ENCODE measurements around the gene KLK8. TPM values are rescaled to one million over a fixed set of nuclear protein-coding genes. Genes with fewer than 3 reads are reported as not detected.

The KLK8 gene
- total and polyA plus RNA-seq, 4 donors, result not detected

GRCh38 chr19:51015691-51016267 lies 14.4 kb upstream of the KLK8 start:
- H3K9me3 ChIP-seq (ENCODE audit: control insufficient read depth in 4 of 4, low read length in 3 of 4), result no peaks in the 10 kb centered on the region
- 86% methylated on average over 19 of the region's 19 CpGs for WGBS
- peaks cover 0 to 13% (median 5%) of the 10 kb centered on the region in 4 donors for H3K4me1 ChIP-seq (ENCODE audit: control insufficient read depth in 4 of 4, insufficient read depth in 4 of 4, low read length in 3 of 4)
- no peak overlapping the region for H3K4me3 ChIP-seq (ENCODE audit: low read depth in 1 of 3, low read length in 3 of 3)
- TF ChIP-seq EGR1 (IDR thresholded peaks at IDR 0.05; ENCODE audit: low read depth in 2 of 2), result no peak
- no peak for TF ChIP-seq GABPA (IDR thresholded peaks at IDR 0.05 in 1 of 2, conservative IDR thresholded peaks at IDR 0.05 in 1 of 2)
- TF ChIP-seq JUND (IDR thresholded peaks at IDR 0.05), result no peak
- no peak for TF ChIP-seq FOXA1 (IDR thresholded peaks at IDR 0.05)
- no peak overlapping the region for H3K9ac ChIP-seq (ENCODE audit: low read depth in 1 of 2, low read length in 2 of 2)
- H3K27me3 ChIP-seq (ENCODE audit: control insufficient read depth in 4 of 4, insufficient read depth in 4 of 4, low read length in 3 of 4), result peaks cover 0 to 4% (median 3%) of the 10 kb centered on the region in 4 donors
- H3K27ac ChIP-seq (ENCODE audit: low read depth in 1 of 2, low read length in 2 of 2), result no peak overlapping the region
- DNase-seq (ENCODE audit: low spot score), result no peak
- no peaks in the 10 kb centered on the region for H3K36me3 ChIP-seq (ENCODE audit: control insufficient read depth in 4 of 4, insufficient read depth in 3 of 4, low read depth in 1 of 4, low read length in 3 of 4)

GRCh38 chr19:51014242-51014641 lies 12.8 kb upstream of the KLK8 start:
- Histone ChIP-seq H3K9ac (ENCODE audit: low read depth in 1 of 2, low read length in 2 of 2) (no peak overlapping the region), H3K4me1 (ENCODE audit: control insufficient read depth in 4 of 4, insufficient read depth in 4 of 4, low read length in 3 of 4) (peaks cover 0 to 7% (median 3%) of the 10 kb centered on the region in 4 donors), H3K27me3 (ENCODE audit: control insufficient read depth in 4 of 4, insufficient read depth in 4 of 4, low read length in 3 of 4) (peaks cover 0 to 4% (median 2%) of the 10 kb centered on the region in 4 donors), H3K4me3 (ENCODE audit: low read depth in 1 of 3, low read length in 3 of 3) (no peak overlapping the region), H3K9me3 (ENCODE audit: control insufficient read depth in 4 of 4, low read length in 3 of 4) (no peaks in the 10 kb centered on the region), H3K27ac (ENCODE audit: low read depth in 1 of 2, low read length in 2 of 2) (no peak overlapping the region), H3K36me3 (ENCODE audit: control insufficient read depth in 4 of 4, insufficient read depth in 3 of 4, low read depth in 1 of 4, low read length in 3 of 4) (no peaks in the 10 kb centered on the region)
- TF ChIP-seq HNF4A (conservative IDR thresholded peaks at IDR 0.05), result no peak
- TF ChIP-seq NR2F2 (IDR thresholded peaks at IDR 0.05), result no peak
- TF ChIP-seq YY1 (IDR thresholded peaks at IDR 0.05), result no peak
- no peak for TF ChIP-seq ATF3 (IDR thresholded peaks at IDR 0.05)
- TF ChIP-seq SP1 (IDR thresholded peaks at IDR 0.05), result no peak
- TF ChIP-seq TAF1 (conservative IDR thresholded peaks at IDR 0.05), result no peak
- TF ChIP-seq RXRA (IDR thresholded peaks at IDR 0.05), result no peak
- TF ChIP-seq RAD21 (IDR thresholded peaks at IDR 0.05), result no peak
- no peak for TF ChIP-seq JUND (IDR thresholded peaks at IDR 0.05)
- no peak for TF ChIP-seq CTCF (IDR thresholded peaks at IDR 0.05; ENCODE audit: low read depth, low read length, missing input control)
- TF ChIP-seq MAX (IDR thresholded peaks at IDR 0.05), result no peak
- WGBS, result 80% methylated on average over 6 of the region's 6 CpGs
- no peak for DNase-seq (ENCODE audit: low spot score)

GRCh38 chr19:51012661-51013190 lies 11.3 kb upstream of the KLK8 start:
- Histone ChIP-seq H3K4me3 (ENCODE audit: low read depth in 1 of 3, low read length in 3 of 3) (no peak overlapping the region), H3K4me1 (ENCODE audit: control insufficient read depth in 4 of 4, insufficient read depth in 4 of 4, low read length in 3 of 4) (peaks cover 0 to 7% (median 0%) of the 10 kb centered on the region in 4 donors), H3K9me3 (ENCODE audit: control insufficient read depth in 4 of 4, low read length in 3 of 4) (no peaks in the 10 kb centered on the region), H3K36me3 (ENCODE audit: control insufficient read depth in 4 of 4, insufficient read depth in 3 of 4, low read depth in 1 of 4, low read length in 3 of 4) (no peaks in the 10 kb centered on the region), H3K27ac (ENCODE audit: low read depth in 1 of 2, low read length in 2 of 2) (no peak overlapping the region), H3K27me3 (ENCODE audit: control insufficient read depth in 4 of 4, insufficient read depth in 4 of 4, low read length in 3 of 4) (peaks cover 0 to 4% (median under 1%) of the 10 kb centered on the region in 4 donors), H3K9ac (ENCODE audit: low read depth in 1 of 2, low read length in 2 of 2) (no peak overlapping the region)
- DNase-seq (ENCODE audit: low spot score), result no peak
- 66% methylated on average over 12 of the region's 12 CpGs for WGBS
- TF ChIP-seq YY1 (IDR thresholded peaks at IDR 0.05) (no peak), RXRA (IDR thresholded peaks at IDR 0.05) (no peak), RAD21 (IDR thresholded peaks at IDR 0.05) (no peak), TAF1 (conservative IDR thresholded peaks at IDR 0.05) (no peak), HNF4A (conservative IDR thresholded peaks at IDR 0.05) (no peak), NR2F2 (IDR thresholded peaks at IDR 0.05) (no peak), GABPA (IDR thresholded peaks at IDR 0.05 in 1 of 2, conservative IDR thresholded peaks at IDR 0.05 in 1 of 2) (no peak), CTCF (IDR thresholded peaks at IDR 0.05; ENCODE audit: low read depth, low read length, missing input control) (no peak), HNF4G (IDR thresholded peaks at IDR 0.05) (no peak), FOXA1 (IDR thresholded peaks at IDR 0.05) (no peak), ZBTB33 (IDR thresholded peaks at IDR 0.05) (no peak), SP1 (IDR thresholded peaks at IDR 0.05) (no peak), ATF3 (IDR thresholded peaks at IDR 0.05) (no peak), FOXA2 (IDR thresholded peaks at IDR 0.05) (no peak), EGR1 (IDR thresholded peaks at IDR 0.05; ENCODE audit: low read depth in 2 of 2) (no peak)

Measured in liver (tissue), 9 donors.